Type B pancreatic cell (in vitro differentiated cells): Measurements from ENCODE around the gene DBH. TPM values are rescaled to one million over a fixed set of nuclear protein-coding genes. Genes with fewer than 3 reads are reported as not detected.

Experiments
- DNase-seq: peaks from one replicate; pipeline ENCODE4 v3.0.0; 2021; ENCODE audit warnings: mixed read lengths; ENCODE audit not compliant: unreplicated experiment; ENCODE audit errors: extremely low spot score
- H3K27ac Mint-ChIP-seq: 2 replicates; pipeline ENCODE4 v1.8.0; 2021; ENCODE audit warnings: mild to moderate bottlenecking, mixed read lengths
- H3K27me3 Mint-ChIP-seq: 2 replicates; pipeline ENCODE4 v1.8.0; 2021; ENCODE audit warnings: mixed read lengths
- H3K36me3 Mint-ChIP-seq: 2 replicates; pipeline ENCODE4 v1.8.0; 2021; ENCODE audit warnings: mixed read lengths
- H3K4me1 Mint-ChIP-seq: one replicate; pipeline ENCODE4 v1.8.0; 2021; ENCODE audit warnings: mixed read lengths; ENCODE audit not compliant: unreplicated experiment
- H3K4me3 Mint-ChIP-seq: 2 replicates; pipeline ENCODE4 v1.8.0; 2021; ENCODE audit warnings: mild to moderate bottlenecking, mixed read lengths
- H3K9me3 Mint-ChIP-seq: 2 replicates; pipeline ENCODE4 v1.8.0; 2021; ENCODE audit warnings: mixed read lengths
- total RNA-seq: library from RNA; stranded (reverse); gene quantifications from 2 replicates; pipeline ENCODE4 v1.2.1, GENCODE V29; 2021; ENCODE audit warnings: low replicate concordance
- TF ChIP-seq, protein P1 (sequence below): fragments of 200-600 bp; sonication (generic); conservative IDR thresholded peaks from 2 replicates; pipeline ENCODE4 v1.5.0; 2021; ENCODE audit warnings: antibody characterized with exemption, mild to moderate bottlenecking

DBH gene
- total RNA-seq, 1 donor from 2014 or later = 0.12 TPM

DNA sequence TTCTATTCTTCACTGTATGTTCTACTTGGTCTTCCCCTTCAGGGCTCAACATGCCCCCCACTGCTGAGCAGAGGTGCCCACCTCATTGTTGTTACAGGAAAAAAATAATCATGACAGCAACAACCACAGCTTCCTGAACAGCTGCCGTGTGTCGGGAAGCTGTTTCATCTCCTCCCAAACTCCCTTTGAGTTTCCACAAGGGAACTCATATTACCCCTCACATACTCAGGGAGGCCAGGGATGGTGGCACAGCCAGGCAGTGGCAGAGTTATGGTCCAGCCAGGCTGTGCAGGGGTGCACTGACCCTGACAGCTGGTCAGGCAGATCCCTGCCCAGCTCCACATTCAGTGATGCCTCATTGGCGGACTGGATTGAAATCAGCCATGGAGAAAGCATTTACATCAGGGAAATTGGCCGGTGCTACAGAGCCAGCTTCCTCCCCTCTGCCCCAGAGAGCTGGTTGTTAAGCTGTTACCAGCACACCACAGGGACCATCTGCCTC, 64.7 kb downstream of the DBH start:
- Mint-ChIP-seq H3K4me3 (no peak overlapping the region), H3K27me3 (no peaks in the 10 kb centered on the region), H3K36me3 (no peaks in the 10 kb centered on the region), H3K4me1 (no peaks in the 10 kb centered on the region), H3K27ac (no peak overlapping the region), H3K9me3 (no peaks in the 10 kb centered on the region)
- no peak for DNase-seq
- TF ChIP-seq, protein P1, sequence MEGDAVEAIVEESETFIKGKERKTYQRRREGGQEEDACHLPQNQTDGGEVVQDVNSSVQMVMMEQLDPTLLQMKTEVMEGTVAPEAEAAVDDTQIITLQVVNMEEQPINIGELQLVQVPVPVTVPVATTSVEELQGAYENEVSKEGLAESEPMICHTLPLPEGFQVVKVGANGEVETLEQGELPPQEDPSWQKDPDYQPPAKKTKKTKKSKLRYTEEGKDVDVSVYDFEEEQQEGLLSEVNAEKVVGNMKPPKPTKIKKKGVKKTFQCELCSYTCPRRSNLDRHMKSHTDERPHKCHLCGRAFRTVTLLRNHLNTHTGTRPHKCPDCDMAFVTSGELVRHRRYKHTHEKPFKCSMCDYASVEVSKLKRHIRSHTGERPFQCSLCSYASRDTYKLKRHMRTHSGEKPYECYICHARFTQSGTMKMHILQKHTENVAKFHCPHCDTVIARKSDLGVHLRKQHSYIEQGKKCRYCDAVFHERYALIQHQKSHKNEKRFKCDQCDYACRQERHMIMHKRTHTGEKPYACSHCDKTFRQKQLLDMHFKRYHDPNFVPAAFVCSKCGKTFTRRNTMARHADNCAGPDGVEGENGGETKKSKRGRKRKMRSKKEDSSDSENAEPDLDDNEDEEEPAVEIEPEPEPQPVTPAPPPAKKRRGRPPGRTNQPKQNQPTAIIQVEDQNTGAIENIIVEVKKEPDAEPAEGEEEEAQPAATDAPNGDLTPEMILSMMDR = no peak

DNA sequence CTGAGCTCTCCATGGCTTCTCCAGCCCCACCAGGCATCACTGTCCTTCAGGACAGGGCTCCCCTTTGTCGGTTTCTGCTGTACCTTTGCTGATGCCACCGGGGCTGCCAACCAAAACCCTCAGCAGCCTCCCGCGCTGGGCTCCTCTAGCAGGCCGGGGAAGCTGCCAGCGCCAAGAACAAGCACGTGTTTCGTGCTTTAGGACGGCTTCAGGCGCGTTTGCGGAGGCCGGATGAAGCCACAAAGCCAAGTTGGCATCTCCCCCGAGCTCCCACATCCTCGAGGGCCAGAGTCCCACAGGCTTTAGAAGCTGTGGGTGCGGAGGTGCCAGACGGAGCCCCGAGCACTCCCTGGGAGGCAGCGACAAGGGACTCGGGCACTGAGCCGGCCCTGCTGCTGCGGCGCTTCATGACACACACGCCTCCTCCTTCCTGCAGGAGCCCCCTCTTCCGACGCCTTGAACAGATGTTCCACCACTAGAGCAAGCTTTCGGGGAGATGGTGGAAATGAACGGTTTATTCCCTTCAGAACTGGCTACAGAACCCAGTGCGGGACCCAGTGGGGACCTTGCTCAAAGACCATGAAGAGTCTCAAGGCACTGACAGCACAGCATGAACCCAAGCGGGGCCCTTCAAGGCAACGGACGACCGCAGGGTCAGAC, 65.3 kb downstream of the DBH start:
- no peak for DNase-seq
- Mint-ChIP-seq H3K27ac (no peak overlapping the region), H3K4me1 (no peaks in the 10 kb centered on the region), H3K9me3 (no peaks in the 10 kb centered on the region), H3K4me3 (no peak overlapping the region), H3K36me3 (no peaks in the 10 kb centered on the region), H3K27me3 (no peaks in the 10 kb centered on the region)
- TF ChIP-seq, protein P1 = no peak

DNA sequence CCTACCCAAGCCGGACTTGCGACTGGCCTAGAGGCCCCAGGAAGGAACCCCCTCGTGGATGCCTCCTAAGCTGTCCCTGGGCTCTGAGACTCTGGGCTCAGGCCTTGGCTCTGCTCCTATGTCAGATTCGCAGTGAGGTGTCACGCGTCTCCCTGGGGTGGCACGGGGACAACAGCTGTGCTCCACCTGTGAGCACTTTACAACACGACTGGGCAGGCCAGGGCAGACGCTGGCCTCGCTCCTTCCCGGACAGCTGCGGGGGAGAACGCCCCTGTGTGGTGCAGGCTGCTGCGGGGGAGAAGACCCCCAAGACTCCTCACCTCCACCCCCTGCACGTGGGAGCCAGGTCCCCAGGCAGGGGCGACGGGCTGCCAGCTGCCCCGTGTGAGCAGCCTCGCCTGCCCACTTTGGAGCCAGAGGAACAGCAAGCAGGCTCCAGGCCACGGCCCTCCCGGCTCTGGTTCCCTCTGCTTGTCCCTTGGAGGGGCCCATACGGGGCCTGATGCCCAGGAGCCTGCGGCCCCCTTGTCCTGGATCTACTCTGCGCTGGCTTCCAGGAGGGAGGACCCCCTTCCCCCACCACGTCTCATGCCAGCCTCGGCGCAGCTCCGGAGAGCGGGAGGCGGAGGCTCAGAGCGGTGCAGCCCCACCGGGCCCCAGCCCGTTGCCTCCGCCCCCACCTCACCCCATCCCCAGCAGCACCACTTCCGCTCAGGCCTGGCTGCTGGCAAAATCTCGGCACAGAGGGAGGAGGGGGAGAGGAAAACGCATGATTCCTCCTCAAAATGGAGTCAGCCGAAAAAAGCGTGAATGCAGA, 66.0 kb downstream of the DBH start:
- no peaks in the 10 kb centered on the region for H3K4me1 Mint-ChIP-seq
- no peak overlapping the region for H3K27ac Mint-ChIP-seq
- no peak for DNase-seq

DNA sequence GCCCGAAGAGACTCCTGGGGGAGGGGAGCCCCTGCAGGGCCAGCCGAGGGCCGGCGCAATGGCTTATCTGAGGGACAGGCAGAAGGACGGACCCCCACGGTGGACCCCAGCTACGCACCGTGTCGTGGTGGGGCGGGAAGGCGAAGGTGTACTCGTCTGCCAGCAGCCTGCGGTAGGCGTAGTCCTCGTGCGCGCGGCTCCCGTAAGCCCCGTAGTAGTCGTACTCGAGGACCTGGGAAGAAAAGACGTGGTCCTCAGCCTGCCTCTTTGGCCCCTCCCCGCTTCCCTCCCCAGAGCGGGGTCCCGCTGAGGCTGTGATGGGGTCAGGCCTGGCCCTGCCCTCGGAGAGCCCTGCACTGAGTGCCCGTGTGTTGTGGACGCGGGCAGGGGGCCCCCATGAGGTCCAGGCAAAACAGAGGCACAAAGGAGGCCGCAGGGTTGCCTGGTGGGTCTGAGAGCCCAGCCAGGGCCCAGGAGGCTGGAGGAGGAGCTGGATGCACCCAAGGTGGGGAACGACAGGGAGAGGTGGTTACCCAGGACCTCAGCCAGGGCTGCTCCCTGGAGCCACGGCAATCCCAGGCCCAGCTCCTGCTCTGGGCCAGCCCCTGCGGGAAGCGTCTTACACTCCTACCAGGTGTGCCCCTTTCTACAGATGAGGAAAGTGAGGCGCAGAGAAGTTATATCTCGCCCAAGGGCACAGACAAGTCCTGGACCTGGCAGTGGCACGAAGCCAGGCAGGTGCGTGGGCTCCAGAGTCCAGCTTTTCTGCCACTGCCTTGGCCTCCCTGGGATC, 66.8 kb downstream of the DBH start:
- Mint-ChIP-seq H3K36me3 (no peaks in the 10 kb centered on the region), H3K4me3 (no peak overlapping the region), H3K4me1 (no peaks in the 10 kb centered on the region), H3K9me3 (no peaks in the 10 kb centered on the region), H3K27me3 (no peaks in the 10 kb centered on the region), H3K27ac (no peak overlapping the region)
- TF ChIP-seq, protein P1 = no peak
- no peak for DNase-seq

More for the DNA sequence above, 66.0 kb downstream of the DBH start:
- Mint-ChIP-seq H3K4me3 (no peak overlapping the region), H3K27me3 (no peaks in the 10 kb centered on the region), H3K9me3 (no peaks in the 10 kb centered on the region), H3K36me3 (no peaks in the 10 kb centered on the region)
- TF ChIP-seq, protein P1 = no peak

DNA sequence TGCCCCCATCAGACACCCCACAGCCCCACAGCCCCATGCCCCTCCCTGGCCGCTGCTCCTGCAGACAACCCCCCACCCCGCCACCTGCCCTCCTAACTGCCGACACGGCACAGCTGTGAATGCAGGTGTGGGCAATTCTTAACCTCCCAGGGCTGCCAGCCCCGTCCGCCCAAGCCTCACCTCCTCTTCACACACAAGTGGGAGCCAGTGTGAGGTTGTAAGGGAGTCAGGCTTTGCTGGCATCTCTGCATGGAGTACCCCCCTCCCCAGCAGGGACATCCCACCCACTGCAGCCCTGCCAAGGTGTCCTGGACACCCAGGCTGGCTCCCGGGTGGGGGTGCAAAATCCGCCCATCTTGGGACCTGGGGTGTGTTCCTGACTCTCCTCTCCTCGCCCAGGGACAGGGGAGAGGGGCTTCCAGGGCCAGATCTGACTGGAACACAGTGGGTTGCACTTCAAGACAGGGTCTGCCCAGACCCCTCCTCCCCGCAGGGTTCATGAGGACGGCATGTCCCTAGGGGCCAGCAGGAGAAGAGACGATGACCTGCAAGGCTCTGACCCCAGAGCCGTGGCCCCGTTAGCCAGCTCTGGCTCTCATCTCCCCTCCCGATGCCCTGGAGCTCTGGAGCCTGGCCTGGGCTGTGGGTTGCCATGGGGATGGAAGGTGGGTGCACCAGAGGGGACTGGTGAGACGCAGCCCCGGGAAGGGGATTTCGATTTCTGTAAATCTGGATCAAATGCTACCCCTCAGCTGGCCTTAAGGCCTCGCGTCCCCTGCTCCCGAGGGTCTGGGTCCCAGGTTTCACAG, 67.6 kb downstream of the DBH start:
- DNase-seq = no peak
- H3K36me3 Mint-ChIP-seq = no peaks in the 10 kb centered on the region

More for the DNA sequence above, 67.6 kb downstream of the DBH start:
- TF ChIP-seq, protein P1 = no peak
- Mint-ChIP-seq H3K4me1 (no peaks in the 10 kb centered on the region), H3K27ac (no peak overlapping the region), H3K4me3 (no peak overlapping the region), H3K27me3 (no peaks in the 10 kb centered on the region), H3K9me3 (no peaks in the 10 kb centered on the region)
